ENCODE results near the gene CD38.
"Not testable (repeated sequence)": the region's sequence is repeated elsewhere in the genome, so short reads cannot be mapped to it uniquely, and the experiment has no call there.

Gene CD38

GRCh38 chr4:15762460-15762859 lies 15.7 kb upstream of the CD38 start:
- DNase-seq (ENCODE audit: low read depth) = not testable (repeated sequence)

- no peak for DNase-seq (ENCODE audit: low read depth)
Observed at GRCh38 chr4:15765391-15765790, 12.7 kb upstream of the CD38 start.

GRCh38 chr4:15765910-15766697 lies 12.0 kb upstream of the CD38 start:
- DNase-seq (ENCODE audit: low read depth) = peak; percentile 25

GRCh38 chr4:15766821-15767220 lies 11.3 kb upstream of the CD38 start:
- DNase-seq (ENCODE audit: low read depth) = no peak

- DNase-seq (ENCODE audit: low read depth) = no peak
Observed at GRCh38 chr4:15769202-15769601, 8.9 kb upstream of the CD38 start.

GRCh38 chr4:15771216-15772058 lies 6.7 kb upstream of the CD38 start:
- no peak for DNase-seq (ENCODE audit: low read depth)

- no peak for DNase-seq (ENCODE audit: low read depth)
Observed at GRCh38 chr4:15774020-15774420, 4.1 kb upstream of the CD38 start.

GRCh38 chr4:15776871-15777648 lies 1.1 kb upstream of the CD38 start:
- DNase-seq (ENCODE audit: low read depth) = no peak

- DNase-seq (ENCODE audit: low read depth) = no peak
Observed at GRCh38 chr4:15777697-15778288, 335 bp upstream of the CD38 start.

GRCh38 chr4:15779306-15779705 lies 1.2 kb downstream of the CD38 start:
- DNase-seq (ENCODE audit: low read depth) = no peak

GRCh38 chr4:15779809-15780208 lies 1.7 kb downstream of the CD38 start:
- no peak for DNase-seq (ENCODE audit: low read depth)

- no peak for DNase-seq (ENCODE audit: low read depth)
Observed at GRCh38 chr4:15781427-15782095, 3.4 kb downstream of the CD38 start.

- DNase-seq (ENCODE audit: low read depth) = no peak
Observed at GRCh38 chr4:15783676-15784075, 5.5 kb downstream of the CD38 start.

- no peak for DNase-seq (ENCODE audit: low read depth)
Observed at GRCh38 chr4:15784959-15785634, 7.0 kb downstream of the CD38 start.

GRCh38 chr4:15786743-15787142 lies 8.6 kb downstream of the CD38 start:
- DNase-seq (ENCODE audit: low read depth) = no peak

GRCh38 chr4:15792974-15793373 lies 14.8 kb downstream of the CD38 start:
- no peak for DNase-seq (ENCODE audit: low read depth)

GRCh38 chr4:15793506-15794363 lies 15.6 kb downstream of the CD38 start:
- DNase-seq (ENCODE audit: low read depth) = no peak

GRCh38 chr4:15794426-15794825 lies 16.3 kb downstream of the CD38 start:
- no peak for DNase-seq (ENCODE audit: low read depth)

GRCh38 chr4:15794905-15795304 lies 16.8 kb downstream of the CD38 start:
- no peak for DNase-seq (ENCODE audit: low read depth)

GRCh38 chr4:15797320-15797719 lies 19.2 kb downstream of the CD38 start:
- no peak for DNase-seq (ENCODE audit: low read depth)
